GM21367 (cell line): ENCODE measurements around the gene FARS2.

Source experiments
- ATAC-seq: cut with Tn5 transposase; IDR thresholded peaks from one replicate; pipeline ENCODE4 v1.9.1; 2021; ENCODE audit not compliant: unreplicated experiment

Gene FARS2

DNA sequence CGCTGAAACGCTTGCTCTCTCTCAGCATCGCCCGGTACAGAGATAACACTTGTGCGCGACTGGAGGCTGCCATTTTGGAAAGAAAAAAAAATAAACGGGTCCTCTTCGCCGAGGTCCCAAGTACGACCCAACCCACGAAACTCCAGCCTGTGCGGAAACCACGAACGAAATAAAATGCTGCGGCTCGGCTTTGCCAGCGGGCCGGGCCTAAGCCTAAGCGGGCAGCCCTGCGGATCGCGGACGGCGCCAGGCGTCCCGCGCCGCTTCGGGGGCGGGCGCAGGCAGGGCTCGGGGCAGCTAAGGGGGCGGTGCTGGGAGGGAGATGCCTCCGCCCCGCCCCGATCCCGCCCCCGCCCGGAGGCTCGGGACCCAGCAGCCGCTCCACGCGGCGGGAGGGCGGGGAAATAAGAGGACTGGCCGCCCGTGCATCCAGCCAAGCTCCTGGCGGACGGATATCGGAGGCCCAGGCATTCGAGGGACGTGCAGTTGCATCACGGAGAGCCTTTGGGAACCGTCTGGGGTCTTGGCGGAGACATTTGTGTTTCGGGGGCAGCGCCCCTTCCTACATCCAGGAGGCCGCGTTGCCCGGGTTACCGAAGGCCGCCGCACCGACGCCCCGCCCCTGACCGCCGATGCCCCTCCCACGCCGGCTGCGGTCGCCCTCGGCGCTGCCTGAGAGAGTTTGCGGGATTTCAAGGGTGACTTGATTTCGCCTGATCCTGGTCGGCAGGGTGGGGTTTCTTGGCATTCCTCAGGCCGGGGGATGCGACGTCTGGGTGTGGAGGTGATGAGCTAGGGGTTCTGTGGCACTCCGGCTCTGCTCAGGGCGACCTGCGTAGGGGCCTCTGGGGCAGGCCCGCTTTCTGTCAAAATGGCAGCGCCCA lies at the start of gene FARS2, which contains the start of gene LYRM4:
Gene FARS2 (plus strand): TSS at position 853 of the 884 bp plus-strand sequence.
Gene LYRM4 (minus strand): TSS at position 290 of the 884 bp plus-strand sequence. CDS start 217 bp downstream, at position 73.
- peak; percentile 50 for ATAC-seq

DNA sequence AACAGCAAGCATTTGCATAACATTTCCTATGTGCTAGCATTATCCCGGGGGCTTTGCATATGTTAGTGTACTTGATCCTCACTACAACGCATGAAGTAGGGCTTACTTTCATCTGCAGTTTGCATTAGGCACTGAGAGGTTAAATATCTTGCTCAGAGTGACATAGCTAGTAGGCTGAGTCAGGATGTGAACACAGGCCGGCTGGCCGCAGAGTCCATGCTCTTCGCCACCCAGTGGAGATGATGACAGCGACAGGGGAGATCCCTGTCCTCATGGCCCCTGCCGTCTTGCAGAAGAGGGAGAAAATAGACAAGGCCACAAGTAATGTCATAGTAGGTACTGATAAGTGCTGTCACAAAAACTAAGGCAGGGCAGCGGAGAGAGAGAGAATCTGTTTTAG lies 47.5 kb upstream of the FARS2 start:
- no peak for ATAC-seq

GRCh38 chr6:5214570-5215052 lies 46.7 kb upstream of the FARS2 start:
- ATAC-seq = no peak

DNA sequence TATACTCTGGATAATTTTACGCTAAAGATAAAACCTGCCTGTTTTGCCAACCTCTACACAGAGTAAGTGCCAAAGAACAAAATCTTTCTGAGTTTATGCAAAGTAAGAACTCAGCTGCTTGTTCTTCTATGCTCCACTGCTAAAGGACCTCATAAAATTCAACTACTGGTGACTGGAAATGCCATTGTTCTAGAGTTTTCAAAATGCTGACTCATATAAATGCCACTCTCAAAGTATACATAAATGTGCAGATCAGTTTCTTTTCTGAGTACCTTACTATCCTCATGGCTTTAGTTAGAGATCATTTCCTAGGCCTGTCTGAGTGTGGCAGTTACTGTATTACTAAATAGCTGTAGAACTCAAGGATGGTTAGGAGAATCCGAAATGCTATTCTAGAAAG lies 46.2 kb upstream of the FARS2 start:
- no peak for ATAC-seq

DNA sequence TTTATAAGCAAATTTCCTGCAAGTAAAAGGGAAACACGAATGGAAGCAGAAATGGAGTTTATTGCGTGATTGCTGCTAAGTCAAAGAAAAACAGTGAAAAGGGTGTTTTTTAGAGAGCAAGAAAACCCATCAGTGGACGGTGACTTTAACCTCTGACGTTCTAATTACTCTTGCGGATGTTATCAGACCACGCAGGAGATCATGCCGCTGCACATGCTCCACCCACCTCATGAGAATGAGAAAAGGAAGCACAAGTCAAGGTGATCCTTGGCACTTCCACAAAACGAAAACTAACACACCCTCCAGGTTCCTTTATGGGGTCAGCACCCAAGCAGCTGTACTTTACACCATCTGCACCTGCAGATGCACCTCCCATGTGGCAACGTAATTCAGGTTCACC lies 45.5 kb upstream of the FARS2 start:
- ATAC-seq = no peak

DNA sequence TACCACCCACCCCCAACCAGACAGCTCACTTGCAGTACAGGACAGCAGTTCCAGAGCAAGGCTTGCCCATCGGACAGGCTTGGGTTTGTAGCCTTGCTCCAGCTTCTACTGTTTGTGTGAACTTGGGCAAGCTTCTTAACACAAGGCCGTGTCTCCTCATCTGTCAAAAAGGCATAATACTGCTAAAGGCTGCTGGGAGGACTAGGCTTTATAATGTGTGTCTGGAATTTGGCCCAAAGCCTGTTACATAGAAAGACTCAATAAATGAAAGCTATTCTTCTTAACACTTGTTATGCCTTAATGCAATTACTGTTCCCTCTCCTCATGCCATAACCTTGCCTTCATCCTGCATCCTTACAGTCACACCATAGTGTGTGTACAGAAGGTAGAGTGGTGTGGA lies 44.0 kb upstream of the FARS2 start:
- no peak for ATAC-seq

DNA sequence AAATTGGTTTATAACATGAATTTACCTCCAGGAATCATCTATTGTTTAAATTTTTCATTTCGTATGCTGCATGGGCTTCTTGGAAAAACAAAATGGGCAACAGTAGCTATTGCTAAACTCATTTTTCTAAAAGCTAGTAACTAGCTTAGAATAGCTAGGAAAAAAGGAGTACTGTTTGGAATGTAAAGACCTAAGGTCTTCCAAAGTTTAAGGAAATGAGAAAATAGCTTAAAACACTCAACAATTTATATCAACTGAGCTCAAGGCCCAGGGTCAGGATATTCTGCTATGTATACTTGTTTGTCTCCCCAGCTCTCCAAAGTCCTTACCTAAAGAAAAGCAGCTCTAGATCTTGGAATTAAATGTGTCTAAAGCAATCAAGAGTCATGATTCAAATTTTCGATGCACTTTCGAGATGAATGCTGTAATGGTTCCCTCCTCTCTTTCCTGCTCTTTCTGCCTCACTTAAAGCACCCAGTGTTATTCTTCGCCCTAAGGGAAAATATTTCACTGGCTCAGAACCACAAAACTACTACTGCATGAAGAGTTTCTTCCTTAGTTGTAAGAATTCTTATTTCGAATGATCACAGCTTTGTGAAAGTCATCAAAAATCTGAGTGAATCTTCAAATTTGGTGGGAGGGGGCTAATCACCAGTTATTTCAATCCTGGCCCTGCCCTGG lies 42.2 kb upstream of the FARS2 start:
- no peak for ATAC-seq

GRCh38 chr6:5220443-5220842 lies 40.9 kb upstream of the FARS2 start:
- ATAC-seq = no peak

GRCh38 chr6:5223309-5223708 lies 38.0 kb upstream of the FARS2 start:
- ATAC-seq = no peak

- ATAC-seq = no peak
These were observed 32.0 kb upstream of the FARS2 start for GRCh38 chr6:5229356-5229755.

- no peak for ATAC-seq
These were observed 31.2 kb upstream of the FARS2 start for GRCh38 chr6:5230081-5230480.

- no peak for ATAC-seq
These were observed 30.0 kb upstream of the FARS2 start for GRCh38 chr6:5231289-5231688.

DNA sequence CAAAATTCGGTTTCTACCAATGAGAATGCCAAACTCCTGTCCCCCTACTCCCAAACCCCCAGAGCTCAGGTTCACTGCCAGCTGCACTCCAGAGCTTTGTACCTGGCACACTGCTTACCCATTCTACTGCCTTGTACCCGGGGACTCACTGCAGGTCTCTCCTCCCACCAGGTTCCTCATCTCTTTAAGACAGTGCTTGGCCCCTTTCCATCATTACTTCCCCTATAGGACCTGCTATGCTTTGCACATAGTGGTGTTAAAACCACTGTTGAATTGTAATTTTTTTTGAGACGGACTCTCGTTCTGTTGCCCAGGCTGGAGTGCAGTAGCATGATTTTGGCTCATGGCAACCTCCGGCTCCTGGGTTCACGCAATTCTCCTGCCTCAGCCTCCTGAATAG lies 26.4 kb upstream of the FARS2 start:
- ATAC-seq = no peak

DNA sequence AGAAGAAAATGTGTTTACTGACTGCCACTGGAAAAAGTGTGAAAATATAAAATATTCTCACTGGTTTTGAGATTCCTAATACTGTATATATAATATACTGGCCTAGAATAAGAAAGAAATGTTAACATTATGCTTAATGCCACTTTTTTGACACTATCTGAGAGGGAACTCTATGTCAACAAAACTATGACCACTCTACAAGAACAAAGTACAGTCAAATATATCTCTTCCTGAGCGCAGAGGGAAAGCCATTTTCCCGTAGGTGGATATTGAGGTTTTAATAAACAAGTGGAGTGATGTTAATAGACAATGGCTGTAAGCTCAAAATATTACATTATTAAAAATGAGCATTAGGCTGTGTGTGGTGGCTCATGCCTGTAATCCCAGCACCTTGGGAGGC lies 25.5 kb upstream of the FARS2 start:
- no peak for ATAC-seq

DNA sequence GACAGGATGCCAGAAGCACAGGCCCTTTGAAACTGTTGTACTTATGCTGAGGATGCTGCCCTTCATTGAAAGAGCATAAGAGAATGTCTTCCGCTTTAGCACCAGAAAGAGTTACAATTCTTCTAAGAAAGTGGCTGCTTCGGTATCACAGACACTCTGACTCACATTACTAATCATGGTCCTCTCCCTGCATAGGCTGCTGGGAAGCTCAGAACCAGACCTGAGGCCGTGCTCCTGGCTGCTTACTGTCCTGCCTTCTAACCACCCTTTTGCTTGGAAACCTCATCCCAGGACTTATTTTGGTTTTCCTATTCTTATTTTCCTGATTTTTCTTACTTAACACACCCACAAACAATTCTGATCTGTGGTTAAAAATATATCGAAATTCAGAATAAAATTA lies 23.5 kb upstream of the FARS2 start:
- ATAC-seq = no peak

GRCh38 chr6:5238336-5238735 lies 23.0 kb upstream of the FARS2 start:
- ATAC-seq = no peak

DNA sequence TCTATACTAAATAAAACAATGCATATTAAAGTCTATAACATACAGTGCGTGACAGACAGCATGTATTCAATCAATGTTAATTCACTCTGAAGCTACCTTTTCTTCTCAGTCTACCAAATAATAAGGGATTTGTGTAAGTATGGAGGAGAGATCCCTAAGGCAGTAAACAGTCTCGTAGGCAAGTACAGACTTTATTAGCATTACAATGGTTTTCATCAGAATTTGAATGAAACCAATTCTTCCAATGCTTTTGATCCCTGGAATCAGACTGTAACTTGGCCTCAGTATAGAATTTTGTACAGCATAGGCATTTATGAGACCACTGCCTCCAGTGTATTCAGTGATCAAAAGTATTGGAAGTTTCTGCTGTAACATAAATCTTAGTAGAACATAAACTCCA lies 20.1 kb upstream of the FARS2 start:
- no peak for ATAC-seq

GRCh38 chr6:5243069-5243468 lies 18.2 kb upstream of the FARS2 start:
- no peak for ATAC-seq

- no peak for ATAC-seq
These were observed 14.9 kb upstream of the FARS2 start for GRCh38 chr6:5246141-5247097.

GRCh38 chr6:5247201-5247600 lies 14.1 kb upstream of the FARS2 start:
- no peak for ATAC-seq
